GM12878 (cell line): Measurements from ENCODE around the gene SLFNL1. TPM values are rescaled to one million over a fixed set of nuclear protein-coding genes. Genes with fewer than 3 reads are reported as not detected.

Experiments
- ATAC-seq: fragments of 200-7000 bp; cut with Tn5 transposase; 3 replicates; pipeline ENCODE4 v1.9.1; 2020; ENCODE audit warnings: mild to moderate bottlenecking, moderate library complexity
- BruUV-seq: library from RNA; stranded (reverse); fragments of 400-500 nt; replicated peaks from 2 replicates; lab custom pipeline; 2021; lab: Mats Ljungman, UMichigan
- CTCF ChIA-PET: fragments of 300-600 bp; sonication (Branson Sonifier 250); formaldehyde crosslinking; extraction: SDS; loops from one replicate; lab custom pipeline; 2021; ENCODE audit warnings: inconsistent platforms; lab: Yijun Ruan, JAX
- POLR2A ChIA-PET: fragments of 350-600 bp; formaldehyde crosslinking; extraction: SDS; loops from one replicate; lab custom pipeline; 2021; ENCODE audit warnings: inconsistent platforms; lab: Charles Lee
- RAD21 ChIA-PET: fragments of 300-600 bp; sonication (Branson Sonifier 250); formaldehyde crosslinking; loops from one replicate; lab custom pipeline; 2023; ENCODE audit warnings: antibody characterized with exemption; ENCODE audit not compliant: unreplicated experiment; lab: Charles Lee
- SMC1A ChIA-PET: fragments of 300-600 bp; sonication (Branson Sonifier 250); formaldehyde crosslinking; loops from one replicate; lab custom pipeline; 2023; ENCODE audit not compliant: unreplicated experiment, uncharacterized antibody; lab: Charles Lee
- DNase-seq: peaks from one replicate; pipeline ENCODE4 v3.0.0-alpha.2; 2011; ENCODE audit warnings: low read depth, low spot score
- FAIRE-seq: peaks from 3 replicates; lab custom pipeline; 2011; peaks lifted over from hg19 to GRCh38; lab: Jason Lieb, UNC
- H2AFZ ChIP-seq: 2 replicates; pipeline ENCODE4 v1.6.0; 2011; ENCODE audit warnings: low read depth, low read length, control low read depth; ENCODE audit not compliant: control insufficient read depth
- H3K27ac ChIP-seq: 2 replicates; pipeline ENCODE4 v1.5.1; 2011; ENCODE audit warnings: control low read depth; ENCODE audit not compliant: control insufficient read depth, insufficient read depth
- H3K27me3 ChIP-seq, 2 experiments: replicated peaks in 1 of 2; 2 replicates each; pipeline versions ENCODE4 v1.6.0 to v1.6.1; 2011; ENCODE audit warnings: low read length in 1 of 2; ENCODE audit not compliant: control insufficient read depth in 2 of 2, insufficient read depth in 2 of 2
- H3K36me3 ChIP-seq, 2 experiments: 2 replicates each; pipeline ENCODE4 v1.5.1; 2011; ENCODE audit warnings: low read length in 1 of 2; ENCODE audit not compliant: control insufficient read depth in 2 of 2, insufficient read depth in 2 of 2
- H3K4me1 ChIP-seq: 2 replicates; pipeline ENCODE4 v1.6.1; 2011; ENCODE audit warnings: mild to moderate bottlenecking, low read length, moderate library complexity, mixed read lengths; ENCODE audit not compliant: control insufficient read depth, insufficient read depth
- H3K4me2 ChIP-seq: 2 replicates; pipeline ENCODE4 v1.6.0; 2011; ENCODE audit warnings: control low read depth; ENCODE audit not compliant: control insufficient read depth, insufficient read depth
- H3K4me3 ChIP-seq: fragments of 200-600 bp; sonication (generic); 2 replicates; pipeline ENCODE4 v1.5.1; 2016
- H3K79me2 ChIP-seq: 2 replicates; pipeline ENCODE4 v1.6.0; 2011; ENCODE audit warnings: low read length; ENCODE audit not compliant: control insufficient read depth, insufficient read depth
- H3K9ac ChIP-seq: 2 replicates; pipeline ENCODE4 v1.8.0; 2011; ENCODE audit warnings: low read length, control low read depth, mixed read lengths; ENCODE audit not compliant: control insufficient read depth, insufficient read depth
- H3K9me3 ChIP-seq: replicated peaks from 3 replicates; pipeline ENCODE4 v1.5.1; 2011; ENCODE audit warnings: mild to moderate bottlenecking, low read length; ENCODE audit not compliant: control insufficient read depth, insufficient read depth
- H4K20me1 ChIP-seq: 2 replicates; pipeline ENCODE4 v1.6.0; 2011; ENCODE audit not compliant: control insufficient read depth, insufficient read depth
- ATF7 ChIP-seq: fragments of 450-650 bp; IDR thresholded peaks from 2 replicates; pipeline ENCODE4 v1.6.1; 2016; ENCODE audit warnings: low read depth, mild to moderate bottlenecking
- CBX3 ChIP-seq: fragments of 200-600 bp; sonication (generic); IDR thresholded peaks from 2 replicates; pipeline ENCODE4 v1.6.1; 2016; ENCODE audit warnings: low read depth, borderline replicate concordance
- EP300 ChIP-seq, 2 experiments: fragments of 150-350 bp in 1 of 2; IDR thresholded peaks; 2 replicates each; pipeline ENCODE4 v1.6.1; 2011 to 2012; ENCODE audit warnings: low read depth in 2 of 2, low read length in 2 of 2, borderline replicate concordance in 1 of 2, improper control_type of control experiment in 1 of 2, inconsistent platforms in 1 of 2; ENCODE audit not compliant: control insufficient read depth in 1 of 2
- GATAD2B ChIP-seq: fragments of 450-650 bp; conservative IDR thresholded peaks from 2 replicates; pipeline ENCODE4 v1.6.1; 2017; ENCODE audit warnings: low read depth, mild to moderate bottlenecking, moderate library complexity
- NR2C1 ChIP-seq: fragments of 450-650 bp; IDR thresholded peaks from 2 replicates; pipeline ENCODE4 v1.6.1; 2017; ENCODE audit warnings: antibody characterized with exemption, mild to moderate bottlenecking, moderate library complexity
- PML ChIP-seq: IDR thresholded peaks from 2 replicates; pipeline ENCODE4 v1.6.1; 2012; ENCODE audit warnings: low read length, inconsistent platforms
- RELA ChIP-seq: fragments of 450-650 bp; IDR thresholded peaks from 2 replicates; pipeline ENCODE4 v1.8.0; 2014; ENCODE audit warnings: borderline replicate concordance; ENCODE audit not compliant: partially characterized antibody
- STAT1 ChIP-seq: fragments of 450-650 bp; conservative IDR thresholded peaks from 2 replicates; pipeline ENCODE4 v1.6.1; 2014; ENCODE audit warnings: antibody characterized with exemption, mild to moderate bottlenecking
- TCF3 ChIP-seq: IDR thresholded peaks from 2 replicates; pipeline ENCODE4 v1.6.1; 2012; ENCODE audit warnings: low read depth, mild to moderate bottlenecking, low read length, borderline replicate concordance; ENCODE audit not compliant: insufficient read depth
- WGBS: methylation state at CpG from one replicate; pipeline ENCODE4 v1.1.6; 2016; ENCODE audit warnings: low lambda C conversion rate; ENCODE audit not compliant: insufficient replicate concordance, insufficient coverage; ENCODE audit errors: missing lambda C conversion rate; 5-methylcytosine and 5-hydroxymethylcytosine counted together
- in situ Hi-C: fragments of 300-500 bp; cut with MboI; formaldehyde crosslinking; loops from 9 replicates; pipeline ENCODE4 v1.14.3; 2018; ENCODE audit warnings: mixed read lengths
- intact Hi-C: fragments of 100-400 bp; cut with micrococcal nuclease; formaldehyde crosslinking; loops from one replicate; pipeline ENCODE4 v1.14.2; 2022; ENCODE audit not compliant: unreplicated experiment
- polyA plus RNA-seq, 11 experiments: library from polyadenylated mRNA; depleted of rRNA in 4 of 11; unstranded in 6 of 11; stranded (reverse) in 5 of 11; fragments of >200 nt; fragmentation: Nextera tagmentation in 4 of 11; fragmentation: Illumina TruSeq in 1 of 11; extraction: Ambion mirVana in 4 of 11; extraction: Trizol in 1 of 11; gene quantifications; 1 replicate in 1 of 11; 2 replicates in 10 of 11; pipeline versions ENCODE4 v1.2.1 to v1.2.3, GENCODE V29; 2011 to 2016; ENCODE audit warnings: inconsistent platforms in 2 of 11, missing spikeins in 2 of 11, low read depth in 1 of 11
- total RNA-seq, 4 experiments: library from RNA; depleted of rRNA in 3 of 4; stranded (reverse); fragments of >200 nt in 3 of 4; fragmentation: Illumina TruSeq in 1 of 4; extraction: Trizol in 1 of 4; gene quantifications; 2 replicates each; pipeline versions ENCODE4 v1.2.1 to v1.2.3, GENCODE V29; 2013 to 2021
- TF ChIP-seq, protein P1 (sequence below): fragments of 450-650 bp; formaldehyde crosslinking; IDR thresholded peaks from 2 replicates; pipeline ENCODE4 v1.4.0; 2020; ENCODE audit warnings: mild to moderate bottlenecking, moderate library complexity

Gene SLFNL1
- total and polyA plus RNA-seq, 10 of the 15 experiments (the other 5 are each of a cell fraction or from before 2014, with no cell fraction given): 0.05 to 0.98 (median 0.16) TPM; not detected in 2

DNA sequence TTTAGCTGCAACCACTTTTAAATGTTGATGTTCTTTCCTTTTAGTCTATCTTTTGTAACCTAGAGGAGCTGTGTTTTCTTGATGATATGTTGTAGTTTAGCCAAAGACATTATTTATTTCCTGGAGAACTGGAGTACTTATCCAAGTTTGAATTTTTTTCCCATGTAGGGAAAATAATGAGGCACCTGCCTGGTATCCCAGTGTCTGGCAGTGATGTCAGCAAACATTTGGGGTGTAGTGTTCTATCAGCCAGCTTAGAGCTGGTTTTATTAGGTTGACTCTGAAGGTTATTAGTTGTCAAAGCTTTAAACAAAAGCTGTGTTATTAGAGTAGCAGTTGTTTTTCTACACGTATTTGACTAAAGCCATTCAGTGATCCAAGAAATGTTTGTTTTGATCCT is 38.8 kb downstream of the SLFNL1 start:
- H3K4me1 ChIP-seq: peaks cover 4% of the 10 kb centered on the region; the same call in 1 of the 2 replicates
- H3K36me3 ChIP-seq: peaks cover 12 to 15% of the 10 kb centered on the region in 2 experiments
- no peak for ATAC-seq
- peaks cover 43% of the 10 kb centered on the region for H3K79me2 ChIP-seq
- H3K9ac ChIP-seq: no peak overlapping the region
- H3K27ac ChIP-seq: no peak overlapping the region
- 64% methylated on average over 1 of the region's 1 CpG for WGBS
- H2AFZ ChIP-seq: no peak overlapping the region
- ChIA-PET RAD21 (interaction anchor here (0.5 to 4.1 kb wide), 3 partner anchors 21 to 829 kb away, joined by 3 to 19 read pairs (median 3); no protein-coding TSS in a partner anchor), POLR2A (interaction anchor here (0.5 to 1.9 kb wide), 2 partner anchors 21 to 430 kb away, joined by 3 to 6 read pairs; no protein-coding TSS in a partner anchor), CTCF (interaction anchor here (1.4 kb wide), 1 partner anchor 21 kb away, joined by 4 read pairs; no protein-coding TSS in a partner anchor), SMC1A (interaction anchor here (0.7 to 3.2 kb wide), 4 partner anchors 8 to 33 kb away, joined by 3 to 13 read pairs (median 4); no protein-coding TSS in a partner anchor)
- DNase-seq: no peak
- intact Hi-C loops (no loop called here), in situ Hi-C loops (no loop called here)
- H3K9me3 ChIP-seq: no peaks in the 10 kb centered on the region
- H3K27me3 ChIP-seq: no peaks in the 10 kb centered on the region
- no TSS peak for BruUV-seq
- H3K4me2 ChIP-seq: peak overlapping the region; percentile 39
- H4K20me1 ChIP-seq: no peaks in the 10 kb centered on the region; the same call in 1 of the 2 replicates
- FAIRE-seq: no peak
- H3K4me3 ChIP-seq: no peak overlapping the region
- TF ChIP-seq NR2C1: no peak
- TF ChIP-seq ATF7: no peak
- TF ChIP-seq, protein P1, sequence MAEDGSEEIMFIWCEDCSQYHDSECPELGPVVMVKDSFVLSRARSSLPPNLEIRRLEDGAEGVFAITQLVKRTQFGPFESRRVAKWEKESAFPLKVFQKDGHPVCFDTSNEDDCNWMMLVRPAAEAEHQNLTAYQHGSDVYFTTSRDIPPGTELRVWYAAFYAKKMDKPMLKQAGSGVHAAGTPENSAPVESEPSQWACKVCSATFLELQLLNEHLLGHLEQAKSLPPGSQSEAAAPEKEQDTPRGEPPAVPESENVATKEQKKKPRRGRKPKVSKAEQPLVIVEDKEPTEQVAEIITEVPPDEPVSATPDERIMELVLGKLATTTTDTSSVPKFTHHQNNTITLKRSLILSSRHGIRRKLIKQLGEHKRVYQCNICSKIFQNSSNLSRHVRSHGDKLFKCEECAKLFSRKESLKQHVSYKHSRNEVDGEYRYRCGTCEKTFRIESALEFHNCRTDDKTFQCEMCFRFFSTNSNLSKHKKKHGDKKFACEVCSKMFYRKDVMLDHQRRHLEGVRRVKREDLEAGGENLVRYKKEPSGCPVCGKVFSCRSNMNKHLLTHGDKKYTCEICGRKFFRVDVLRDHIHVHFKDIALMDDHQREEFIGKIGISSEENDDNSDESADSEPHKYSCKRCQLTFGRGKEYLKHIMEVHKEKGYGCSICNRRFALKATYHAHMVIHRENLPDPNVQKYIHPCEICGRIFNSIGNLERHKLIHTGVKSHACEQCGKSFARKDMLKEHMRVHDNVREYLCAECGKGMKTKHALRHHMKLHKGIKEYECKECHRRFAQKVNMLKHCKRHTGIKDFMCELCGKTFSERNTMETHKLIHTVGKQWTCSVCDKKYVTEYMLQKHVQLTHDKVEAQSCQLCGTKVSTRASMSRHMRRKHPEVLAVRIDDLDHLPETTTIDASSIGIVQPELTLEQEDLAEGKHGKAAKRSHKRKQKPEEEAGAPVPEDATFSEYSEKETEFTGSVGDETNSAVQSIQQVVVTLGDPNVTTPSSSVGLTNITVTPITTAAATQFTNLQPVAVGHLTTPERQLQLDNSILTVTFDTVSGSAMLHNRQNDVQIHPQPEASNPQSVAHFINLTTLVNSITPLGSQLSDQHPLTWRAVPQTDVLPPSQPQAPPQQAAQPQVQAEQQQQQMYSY (CRISPR knock-in tag): no peak
- TF ChIP-seq RELA: no peak
- TF ChIP-seq CBX3: no peak
- no peak for TF ChIP-seq EP300 (IDR thresholded peaks at IDR 0.05; ENCODE audit: borderline replicate concordance in 1 of 2, control insufficient read depth in 1 of 2, low read depth in 2 of 2, low read length in 2 of 2)
- TF ChIP-seq TCF3: no peak
- TF ChIP-seq STAT1: no peak
- TF ChIP-seq GATAD2B: no peak
- no peak for TF ChIP-seq PML
